HFFc6 (cell line): Measurements from ENCODE around the gene TRPM4. TPM values are rescaled to one million over a fixed set of nuclear protein-coding genes. Genes with fewer than 3 reads are reported as not detected.

ENCODE experiments used
- DNase-seq: peaks from one replicate; pipeline ENCODE4 v3.0.0-alpha.2; 2018
- H3K27ac Mint-ChIP-seq: 2 replicates; pipeline ENCODE4 v1.8.0; 2020; ENCODE audit warnings: mild to moderate bottlenecking, mixed read lengths
- H3K27me3 Mint-ChIP-seq: 2 replicates; pipeline ENCODE4 v1.8.0; 2021; ENCODE audit warnings: mild to moderate bottlenecking, moderate library complexity, mixed read lengths; ENCODE audit not compliant: insufficient read depth
- H3K36me3 Mint-ChIP-seq: 2 replicates; pipeline ENCODE4 v1.8.0; 2021; ENCODE audit warnings: low read depth, mixed read lengths
- H3K4me1 Mint-ChIP-seq: 2 replicates; pipeline ENCODE4 v1.8.0; 2020; ENCODE audit warnings: low read depth, mixed read lengths
- H3K4me3 Mint-ChIP-seq: 2 replicates; pipeline ENCODE4 v1.8.0; 2020; ENCODE audit warnings: mild to moderate bottlenecking, moderate library complexity, mixed read lengths
- H3K9me3 Mint-ChIP-seq: 2 replicates; pipeline ENCODE4 v1.8.0; 2020; ENCODE audit warnings: mild to moderate bottlenecking, mixed read lengths
- long read RNA-seq: library from polyadenylated mRNA; unstranded; transcript quantifications from one replicate; pipeline ENCODE4 v2.0.0, GENCODE V29; 2019
- total RNA-seq, 6 experiments: library from RNA; stranded (reverse); fragmentation: NEBNext Ultra II Directional; extraction: Animal tissue kit (Norgen Biotek cat#: 25700); gene quantifications; 2 replicates in 1 of 6; 3 replicates in 5 of 6; pipeline ENCODE4 v1.2.3, GENCODE V29; 2021
- TF ChIP-seq, protein P1 (sequence below): fragments of 200-600 bp; sonication (generic); IDR thresholded peaks from 2 replicates; pipeline ENCODE4 v1.5.0; 2021; ENCODE audit warnings: antibody characterized with exemption, mild to moderate bottlenecking

TRPM4 gene
- total RNA-seq, result 10 to 100 TPM; 25.5 to 32.5 (median 30.5) TPM
- long read RNA-seq, full-length matches to known transcripts, result 5 of 10 reads
- long read RNA-seq, partial matches to known transcripts, result 3 of 10 reads
- long read RNA-seq, other reads (novel, unspliced or antisense), result 2 of 10 reads

DNA sequence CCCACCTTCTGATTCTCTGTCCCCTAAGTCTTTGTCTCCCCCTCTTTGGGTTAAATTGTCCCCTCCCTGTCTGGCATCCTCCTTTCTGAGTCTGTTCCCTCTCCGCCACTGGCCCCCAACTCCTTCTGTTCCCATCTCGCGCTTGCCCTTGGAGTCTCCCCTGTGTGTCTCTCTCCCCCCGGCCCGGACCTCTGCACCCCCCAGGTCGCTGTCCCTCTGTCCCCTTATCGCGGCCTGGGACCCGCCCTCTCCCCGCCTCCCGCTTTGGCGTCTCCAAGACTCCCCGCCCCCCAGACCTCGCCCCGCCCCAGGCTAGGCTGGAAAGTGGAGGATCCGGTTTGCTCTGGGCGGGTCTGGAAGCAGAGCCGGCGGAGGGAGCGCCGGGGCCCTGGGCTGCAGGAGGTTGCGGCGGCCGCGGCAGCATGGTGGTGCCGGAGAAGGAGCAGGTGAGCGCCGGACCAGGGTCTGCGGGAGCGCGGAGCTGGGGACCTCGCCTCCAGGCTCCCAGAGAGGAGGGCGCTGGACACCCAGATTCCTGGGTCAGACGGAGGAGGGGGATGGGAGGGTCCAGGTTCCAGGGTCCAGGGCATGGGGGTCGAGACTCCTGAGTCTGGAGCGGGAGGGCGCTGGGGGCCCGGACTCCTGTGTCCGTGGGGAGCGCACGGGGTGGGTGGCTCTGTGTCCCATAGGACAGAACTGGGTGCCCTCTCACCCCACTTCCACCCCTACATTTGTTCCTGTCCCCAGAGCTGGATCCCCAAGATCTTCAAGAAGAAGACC is at the start of gene TRPM4:
Gene TRPM4, plus strand, starts transcription at position 348 of the 780 bp plus-strand sequence. Its CDS starts 75 bp downstream, at position 423.
- H3K4me1 Mint-ChIP-seq, result peaks cover 29% of the 10 kb centered on the region
- H3K36me3 Mint-ChIP-seq, result peaks cover 31% of the 10 kb centered on the region

GRCh38 chr19:49109051-49109450 is 48.5 kb upstream of the TRPM4 start:
- Mint-ChIP-seq H3K36me3 (peaks cover 32% of the 10 kb centered on the region), H3K4me1 (peaks cover 50% of the 10 kb centered on the region), H3K27ac (peak overlapping the region; percentile 24; the same call in 1 of the 2 replicates), H3K27me3 (peaks cover 11% of the 10 kb centered on the region), H3K9me3 (no peaks in the 10 kb centered on the region), H3K4me3 (no peak overlapping the region)
- TF ChIP-seq, protein P1, sequence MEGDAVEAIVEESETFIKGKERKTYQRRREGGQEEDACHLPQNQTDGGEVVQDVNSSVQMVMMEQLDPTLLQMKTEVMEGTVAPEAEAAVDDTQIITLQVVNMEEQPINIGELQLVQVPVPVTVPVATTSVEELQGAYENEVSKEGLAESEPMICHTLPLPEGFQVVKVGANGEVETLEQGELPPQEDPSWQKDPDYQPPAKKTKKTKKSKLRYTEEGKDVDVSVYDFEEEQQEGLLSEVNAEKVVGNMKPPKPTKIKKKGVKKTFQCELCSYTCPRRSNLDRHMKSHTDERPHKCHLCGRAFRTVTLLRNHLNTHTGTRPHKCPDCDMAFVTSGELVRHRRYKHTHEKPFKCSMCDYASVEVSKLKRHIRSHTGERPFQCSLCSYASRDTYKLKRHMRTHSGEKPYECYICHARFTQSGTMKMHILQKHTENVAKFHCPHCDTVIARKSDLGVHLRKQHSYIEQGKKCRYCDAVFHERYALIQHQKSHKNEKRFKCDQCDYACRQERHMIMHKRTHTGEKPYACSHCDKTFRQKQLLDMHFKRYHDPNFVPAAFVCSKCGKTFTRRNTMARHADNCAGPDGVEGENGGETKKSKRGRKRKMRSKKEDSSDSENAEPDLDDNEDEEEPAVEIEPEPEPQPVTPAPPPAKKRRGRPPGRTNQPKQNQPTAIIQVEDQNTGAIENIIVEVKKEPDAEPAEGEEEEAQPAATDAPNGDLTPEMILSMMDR, result no peak
- DNase-seq, result no peak

More for the DNA sequence above, at the start of gene TRPM4:
- H3K27me3 Mint-ChIP-seq, result peaks cover 12% of the 10 kb centered on the region
- peak within 1 kb of the TSS; percentile 96 for H3K4me3 Mint-ChIP-seq
- peak within 1 kb of the TSS; percentile 77 for H3K27ac Mint-ChIP-seq
- no peaks in the 10 kb centered on the region for H3K9me3 Mint-ChIP-seq
- peak; percentile 64 for DNase-seq
- TF ChIP-seq, protein P1, result no peak

DNA sequence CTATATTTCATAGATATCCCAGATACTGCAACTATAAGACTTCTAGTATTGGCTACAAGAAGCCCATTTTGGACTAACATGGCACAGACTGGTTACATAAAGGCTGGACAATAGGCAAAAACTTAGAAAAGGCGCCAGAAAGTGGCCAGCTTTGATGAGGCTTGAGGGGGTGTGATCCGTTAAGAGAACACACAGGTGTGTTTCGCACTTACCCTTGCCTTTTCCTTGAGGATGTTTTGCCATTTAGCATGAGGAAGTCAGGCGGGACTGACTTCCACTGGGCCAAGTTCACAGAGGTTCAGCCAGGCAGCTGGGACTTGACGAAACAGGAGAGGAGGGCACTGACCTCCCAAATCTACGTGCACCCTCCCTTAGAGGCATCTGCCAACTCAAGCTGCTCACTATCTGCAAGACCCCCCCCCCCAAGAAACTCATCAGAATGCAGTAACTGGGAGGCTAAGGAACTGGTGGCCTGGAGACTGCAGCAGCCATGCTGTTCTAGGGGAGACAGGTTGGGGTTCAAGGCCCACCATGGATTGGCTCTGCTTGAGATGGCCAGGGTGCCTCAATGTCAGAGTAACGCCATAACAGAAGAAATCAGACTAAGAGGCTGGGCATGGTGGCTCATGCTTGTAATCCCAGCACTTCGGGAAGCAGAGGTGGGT is 47.9 kb upstream of the TRPM4 start:
- Mint-ChIP-seq H3K36me3 (peaks cover 31% of the 10 kb centered on the region), H3K27ac (peak overlapping the region; percentile 72), H3K4me1 (peaks cover 50% of the 10 kb centered on the region), H3K9me3 (no peaks in the 10 kb centered on the region), H3K4me3 (no peak overlapping the region), H3K27me3 (peaks cover 9% of the 10 kb centered on the region)
- TF ChIP-seq, protein P1, result no peak
- no peak for DNase-seq

- Mint-ChIP-seq H3K4me3 (peak overlapping the region; percentile 1; the same call in 1 of the 2 replicates), H3K27me3 (peaks cover 7% of the 10 kb centered on the region), H3K36me3 (peaks cover 25% of the 10 kb centered on the region), H3K4me1 (peaks cover 56% of the 10 kb centered on the region), H3K9me3 (no peaks in the 10 kb centered on the region), H3K27ac (peak overlapping the region; percentile 72)
- peak; percentile 66 for DNase-seq
- TF ChIP-seq, protein P1, result no peak
Measured at GRCh38 chr19:49110567-49110966, 47.0 kb upstream of the TRPM4 start.

- DNase-seq, result no peak
- Mint-ChIP-seq H3K27ac (peak overlapping the region; percentile 72), H3K4me1 (peaks cover 54% of the 10 kb centered on the region), H3K27me3 (peaks cover 7% of the 10 kb centered on the region), H3K36me3 (peaks cover 24% of the 10 kb centered on the region), H3K4me3 (no peak overlapping the region), H3K9me3 (no peaks in the 10 kb centered on the region)
- TF ChIP-seq, protein P1, result no peak
Measured at GRCh38 chr19:49111218-49111998, 46.2 kb upstream of the TRPM4 start.
